GM21825 (cell line): ENCODE measurements around the gene TEX2.
"Not testable (repeated sequence)": the region's sequence is repeated elsewhere in the genome, so short reads cannot be mapped to it uniquely, and the experiment has no call there.

Experiments
- ATAC-seq: cut with Tn5 transposase; IDR thresholded peaks from one replicate; pipeline ENCODE4 v1.9.1; 2021; ENCODE audit warnings: mild to moderate bottlenecking, moderate library complexity; ENCODE audit not compliant: unreplicated experiment

The TEX2 gene

GRCh38 chr17:64216338-64217248 lies 46.5 kb downstream of the TEX2 start:
- peak; percentile 55 for ATAC-seq

DNA sequence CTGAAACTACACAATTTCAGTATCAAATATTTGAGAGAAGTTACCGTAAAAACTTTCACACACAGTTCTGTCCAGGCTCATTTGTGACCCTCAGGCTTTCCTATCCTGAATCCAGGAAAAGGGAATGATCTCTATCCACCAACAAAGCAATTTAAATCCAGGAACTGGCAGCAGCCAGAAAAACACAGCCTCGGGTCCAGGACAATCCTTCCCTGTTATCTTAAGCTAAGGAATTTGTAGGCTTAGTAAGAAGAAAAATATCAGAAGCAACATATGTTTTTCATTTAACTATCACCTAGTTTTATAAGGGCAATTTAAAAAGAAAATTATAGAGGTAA lies 47.1 kb downstream of the TEX2 start:
- ATAC-seq, result no peak

DNA sequence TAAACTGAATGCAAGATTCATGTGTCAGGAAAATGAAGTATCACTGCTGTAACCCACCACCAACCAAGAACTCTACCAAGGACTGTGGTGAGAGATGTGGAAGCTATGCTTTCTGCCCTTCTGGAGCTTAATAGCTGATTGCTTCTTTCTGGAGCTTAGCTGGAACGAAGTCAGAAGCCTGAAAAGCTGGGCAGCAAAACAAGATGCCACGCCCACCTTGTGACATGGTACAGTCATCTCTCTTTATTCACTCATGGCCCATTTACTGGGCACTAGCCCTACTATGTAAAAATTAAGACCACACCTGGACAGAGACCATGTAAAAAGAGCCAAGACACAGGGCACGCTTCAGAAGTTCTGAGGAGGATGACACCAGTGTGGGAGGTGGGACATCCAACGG lies 48.1 kb downstream of the TEX2 start:
- ATAC-seq, result no peak

DNA sequence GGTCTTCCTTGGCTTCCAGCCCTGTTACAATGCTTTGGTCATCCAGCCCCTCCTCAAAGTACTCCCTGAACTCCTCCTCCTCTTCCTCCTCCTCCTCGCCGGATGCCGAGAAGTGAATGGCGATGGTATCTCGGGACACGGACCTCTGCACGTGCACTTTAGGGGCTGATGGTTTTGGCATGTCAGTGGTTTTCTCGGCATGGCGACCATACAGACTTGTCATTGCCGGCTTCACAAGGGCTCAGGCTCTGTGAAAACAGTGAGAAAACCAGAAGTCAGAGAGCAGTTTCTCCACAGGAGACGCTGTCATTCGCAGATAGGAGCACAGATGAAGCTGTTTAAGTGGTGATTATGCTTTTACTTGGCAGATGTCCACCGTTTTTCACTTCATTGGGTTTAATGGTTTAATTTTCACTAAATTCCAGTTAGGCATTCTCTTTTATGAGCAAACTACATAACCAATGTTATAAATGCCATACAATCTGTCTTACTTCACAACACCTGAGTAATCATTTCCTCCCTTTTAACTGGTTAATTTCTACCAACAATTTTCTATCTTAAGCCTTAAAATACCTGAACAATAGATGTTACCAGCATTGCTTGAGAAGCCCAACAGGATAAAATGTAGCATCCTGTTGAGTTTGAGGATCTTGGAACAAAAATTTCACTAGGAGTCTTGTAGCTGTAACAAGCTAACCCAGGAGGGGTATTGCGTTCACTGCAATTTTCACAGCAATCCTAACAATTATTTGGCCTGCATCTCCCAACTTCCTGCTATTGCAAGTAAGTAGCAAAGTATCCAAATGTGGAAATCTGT lies 48.9 kb downstream of the TEX2 start:
- no peak for ATAC-seq

GRCh38 chr17:64212122-64212521 lies 50.9 kb downstream of the TEX2 start:
- no peak for ATAC-seq

GRCh38 chr17:64209983-64210382 lies 53.1 kb downstream of the TEX2 start:
- no peak for ATAC-seq

DNA sequence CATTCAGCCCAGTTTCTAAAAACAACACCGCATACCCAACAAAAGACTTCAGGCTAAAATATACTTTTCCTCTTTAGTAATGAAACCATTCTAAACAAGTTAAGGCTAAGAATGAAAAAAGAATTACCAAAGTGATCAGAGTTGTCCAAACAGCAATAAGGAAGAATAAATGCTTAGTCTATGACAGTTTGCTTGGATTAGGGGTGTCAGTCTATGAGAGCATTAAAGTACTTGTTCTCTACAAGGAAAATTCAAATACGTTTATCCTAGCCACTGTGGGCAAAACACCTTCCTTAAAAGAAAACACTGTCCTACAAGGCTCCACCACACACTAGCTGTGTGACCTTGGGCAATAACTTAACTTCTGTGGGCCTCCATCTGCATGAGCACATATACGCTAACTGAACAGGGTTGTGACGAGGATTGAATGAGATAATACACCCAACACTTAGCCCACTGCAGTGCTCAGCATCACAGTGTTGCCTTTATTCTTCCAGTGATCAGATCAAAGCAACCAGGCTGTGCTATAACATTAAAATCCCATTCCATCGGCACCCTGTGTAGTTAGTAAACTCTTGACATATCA lies 53.6 kb downstream of the TEX2 start:
- no peak for ATAC-seq

GRCh38 chr17:64208656-64209055 lies 54.4 kb downstream of the TEX2 start:
- not testable (repeated sequence) for ATAC-seq

DNA sequence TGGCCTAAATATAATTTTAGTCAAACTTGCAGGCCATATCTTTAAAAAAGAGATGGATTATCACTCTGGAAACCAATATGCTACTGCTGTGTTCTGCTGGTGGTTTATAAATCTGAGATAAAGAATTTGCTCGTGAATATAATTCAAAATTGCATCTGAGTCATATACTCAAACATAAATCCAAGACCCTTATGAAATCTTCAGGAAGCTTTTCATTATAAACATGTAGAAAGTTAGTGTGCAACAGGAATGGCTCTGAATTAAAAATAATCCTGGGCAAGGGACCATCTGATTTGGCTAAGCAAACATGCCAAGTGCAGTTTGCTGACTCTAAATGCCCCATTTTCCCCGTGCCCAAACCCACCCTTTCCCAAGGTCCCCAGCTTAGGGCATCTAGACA lies 57.3 kb downstream of the TEX2 start:
- no peak for ATAC-seq

- ATAC-seq, result no peak
These were observed 59.4 kb downstream of the TEX2 start for GRCh38 chr17:64203630-64204029.

DNA sequence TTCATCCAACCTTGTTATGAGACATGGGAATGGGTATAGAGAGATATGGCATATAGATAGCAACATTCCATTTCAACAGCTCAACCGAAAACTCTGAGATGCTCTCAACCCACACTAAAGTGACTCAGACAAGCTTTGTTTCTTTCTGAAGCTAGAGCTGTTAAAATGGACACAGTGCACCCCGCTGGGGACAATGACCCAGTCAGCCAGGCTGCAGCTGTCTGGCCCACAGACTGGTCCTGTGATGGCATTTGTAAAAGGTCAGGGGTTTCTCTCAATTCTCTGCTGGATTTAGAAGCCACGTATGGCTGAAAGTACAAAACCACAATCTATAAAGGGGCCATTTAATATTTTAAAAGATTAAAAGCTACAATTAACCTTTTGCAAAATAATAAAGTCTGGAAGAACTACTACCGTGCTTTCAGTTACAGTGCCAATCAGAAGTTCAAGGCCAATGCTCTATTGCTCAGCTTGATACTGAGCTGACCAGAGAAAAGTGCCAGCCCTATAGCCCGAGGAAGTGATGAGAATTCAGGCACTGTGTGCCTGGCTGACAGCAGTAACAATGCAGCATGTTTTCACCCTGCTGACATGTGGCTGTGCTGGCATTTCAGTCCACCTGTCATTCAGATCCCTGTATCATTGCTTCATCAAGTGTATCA lies 60.2 kb downstream of the TEX2 start:
- no peak for ATAC-seq

GRCh38 chr17:64200080-64201032 lies 62.7 kb downstream of the TEX2 start:
- no peak for ATAC-seq

DNA sequence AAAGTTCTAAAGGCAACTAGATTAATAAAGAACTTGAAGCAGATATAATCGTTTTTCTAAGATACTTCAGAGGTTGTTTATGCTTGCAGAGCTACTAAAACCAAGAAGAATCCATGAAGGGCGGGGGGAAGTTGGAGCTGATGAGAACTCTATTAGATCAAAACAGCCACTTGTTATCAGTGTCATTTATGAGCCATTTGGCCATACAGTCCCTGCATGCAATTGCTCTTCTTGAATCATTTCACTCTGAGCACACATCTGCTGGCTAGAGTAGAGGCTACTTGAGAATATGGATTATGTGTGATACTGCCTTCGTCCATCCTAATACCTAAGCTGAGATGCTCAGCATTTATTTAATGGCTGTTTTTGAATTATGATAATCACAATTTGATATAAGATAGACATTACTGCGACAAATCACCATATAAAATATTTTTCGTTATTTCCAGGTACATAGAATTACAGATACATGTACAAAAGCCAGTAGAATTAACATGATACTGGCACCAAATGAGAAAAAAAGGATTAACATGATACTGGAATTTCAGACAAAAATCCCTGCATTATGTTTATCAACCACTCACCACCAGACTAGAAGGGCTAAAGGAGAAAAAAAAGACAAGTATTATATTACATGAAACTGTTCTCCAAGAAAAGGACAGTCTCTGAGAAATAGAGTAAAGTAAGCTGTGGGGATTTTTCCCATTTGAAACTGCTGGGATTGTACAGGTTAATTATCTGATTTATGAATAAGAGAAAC lies 64.5 kb downstream of the TEX2 start:
- ATAC-seq, result no peak

GRCh38 chr17:64196601-64197000 lies 66.5 kb downstream of the TEX2 start:
- no peak for ATAC-seq

GRCh38 chr17:64193561-64193960 lies 69.5 kb downstream of the TEX2 start:
- no peak for ATAC-seq

DNA sequence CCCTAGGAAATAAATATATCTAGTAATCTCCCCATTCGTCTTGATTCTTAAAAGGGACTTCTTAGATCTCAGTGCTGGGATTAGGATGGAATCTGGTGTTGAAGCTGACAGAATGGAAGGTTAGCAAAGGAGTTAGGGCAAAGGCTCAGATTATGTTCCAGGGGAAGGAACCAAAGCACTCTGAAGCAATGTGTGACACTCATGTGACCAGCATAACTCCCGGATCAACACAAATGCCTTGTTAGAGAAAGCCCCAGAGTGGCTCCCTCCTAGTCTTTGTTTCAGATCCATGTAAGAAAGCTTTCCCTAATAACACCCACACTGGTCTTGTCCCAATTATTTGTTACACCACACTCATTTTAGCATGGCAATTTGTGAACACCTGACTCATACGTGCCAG lies 70.5 kb downstream of the TEX2 start:
- no peak for ATAC-seq

- no peak for ATAC-seq
These were observed 72.6 kb downstream of the TEX2 start for GRCh38 chr17:64190472-64190871.

- ATAC-seq, result no peak
These were observed 75.0 kb downstream of the TEX2 start for GRCh38 chr17:64188088-64188487.
